Activated T-helper 1 cell treated with anti-CD3 and anti-CD28 coated beads, Interleukin-12 subunit alpha, Interleukin-12 subunit beta, Interleukin-2, Interleukin-4 antibody, amounts not matched to agents 30 ng/mL and 10 ng/mL and 1 ng/mL, durations not matched to agents 14 hours and 24 hours and 36 hours (primary cell): ENCODE measurements around the gene DYNLT4. TPM values are rescaled to one million over a fixed set of nuclear protein-coding genes. Genes with fewer than 3 reads are reported as not detected.
A peak's percentile ranks its signal among the peaks of the same experiment; 100 is the strongest.
"Not testable (repeated sequence)": the region's sequence is repeated elsewhere in the genome, so short reads cannot be mapped to it uniquely, and the experiment has no call there.

Experiments used
- DNase-seq: peaks from one replicate; pipeline ENCODE4 v3.0.0; 2021; ENCODE audit warnings: low spot score
- H3K27ac Mint-ChIP-seq: one replicate; pipeline ENCODE4 v1.8.0; 2021; ENCODE audit warnings: mild to moderate bottlenecking, mixed read lengths
- H3K27me3 Mint-ChIP-seq: one replicate; pipeline ENCODE4 v1.8.0; 2022; ENCODE audit warnings: mild to moderate bottlenecking, moderate library complexity, mixed read lengths; ENCODE audit not compliant: insufficient read depth
- H3K36me3 Mint-ChIP-seq: one replicate; pipeline ENCODE4 v1.8.0; 2021; ENCODE audit warnings: low read depth, mixed read lengths
- H3K4me1 Mint-ChIP-seq: one replicate; pipeline ENCODE4 v1.8.0; 2021; ENCODE audit warnings: low read depth, mixed read lengths
- H3K4me3 Mint-ChIP-seq: one replicate; pipeline ENCODE4 v1.8.0; 2021; ENCODE audit warnings: mild to moderate bottlenecking, moderate library complexity, mixed read lengths
- H3K9me3 Mint-ChIP-seq: one replicate; pipeline ENCODE4 v1.8.0; 2021; ENCODE audit warnings: mixed read lengths
- intact Hi-C: fragments of 100-400 bp; cut with micrococcal nuclease; formaldehyde crosslinking; loops from one replicate; pipeline ENCODE4 v1.15.1; 2024
- total RNA-seq: library from RNA; stranded (reverse); gene quantifications from 2 replicates; pipeline ENCODE4 v1.2.3, GENCODE V29; 2022

The DYNLT4 gene
- total RNA-seq, 1 donor from 2014 or later: 0.44 TPM

DNA sequence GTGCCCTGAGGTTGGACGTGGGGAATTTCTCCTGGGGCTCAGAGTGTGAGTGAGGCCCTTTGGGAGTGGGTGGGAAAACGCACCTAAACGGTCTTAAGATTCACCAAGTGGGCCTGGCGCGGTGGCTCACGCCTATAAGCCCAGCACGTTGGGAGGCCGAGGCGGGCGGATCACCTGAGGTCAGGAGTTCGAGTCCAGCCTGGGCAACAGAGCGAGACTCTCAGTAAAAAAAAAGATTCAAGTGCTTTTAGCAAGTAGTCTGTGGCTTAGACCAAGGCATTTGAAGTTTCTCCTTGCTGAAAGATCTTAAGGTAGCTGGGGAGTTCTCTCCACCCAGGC lies 30.5 kb downstream of the DYNLT4 start:
- peaks cover 33% of the 10 kb centered on the region for H3K4me1 Mint-ChIP-seq
- no peaks in the 10 kb centered on the region for H3K27me3 Mint-ChIP-seq
- intact Hi-C loops: loop anchor here (5.0 kb wide), 1 partner anchor 911 kb away; the partner anchor contains the start of genes GPBP1L1 and TMEM69
- peaks cover 57% of the 10 kb centered on the region for H3K36me3 Mint-ChIP-seq
- DNase-seq: no peak
- H3K4me3 Mint-ChIP-seq: peak overlapping the region; percentile 88
- peak overlapping the region; percentile 91 for H3K27ac Mint-ChIP-seq
- H3K9me3 Mint-ChIP-seq: no peaks in the 10 kb centered on the region

DNA sequence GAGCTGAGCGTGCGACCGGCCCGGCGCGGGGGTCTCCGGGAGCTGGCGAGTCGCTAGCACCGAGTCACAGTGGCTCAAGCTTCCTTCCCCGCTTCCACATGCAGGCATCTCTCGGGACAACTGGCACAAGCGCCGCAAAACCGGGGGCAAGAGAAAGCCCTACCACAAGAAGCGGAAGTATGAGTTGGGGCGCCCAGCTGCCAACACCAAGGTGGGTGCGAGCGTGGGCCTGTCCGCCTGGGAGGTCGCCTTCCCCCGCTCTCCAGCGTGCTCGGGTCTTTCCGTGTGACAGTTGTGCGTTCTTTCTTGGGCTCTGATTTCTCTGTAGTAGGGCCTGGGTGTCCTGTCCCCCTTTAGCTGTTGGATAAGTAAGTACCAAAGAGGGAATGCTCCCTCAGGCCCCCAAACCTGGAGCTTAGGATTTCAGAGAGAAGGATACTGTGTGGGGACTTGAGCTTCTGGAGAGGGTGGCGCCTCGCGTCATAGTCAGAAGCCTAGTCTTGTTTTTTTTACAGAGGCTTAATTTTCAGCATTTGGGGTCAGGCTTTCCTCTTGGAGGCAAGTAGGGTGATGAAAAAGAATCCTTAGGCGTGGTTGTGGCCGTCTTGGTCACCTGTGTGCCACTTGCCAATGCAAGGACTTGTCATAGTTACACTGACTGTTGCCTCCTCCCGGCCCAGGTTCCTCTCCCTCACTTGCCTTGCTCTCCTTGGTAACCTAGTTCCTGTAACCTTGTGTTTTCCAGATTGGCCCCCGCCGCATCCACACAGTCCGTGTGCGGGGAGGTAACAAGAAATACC lies 31.0 kb downstream of the DYNLT4 start:
- H3K36me3 Mint-ChIP-seq: peaks cover 52% of the 10 kb centered on the region
- H3K27ac Mint-ChIP-seq: peak overlapping the region; percentile 91
- DNase-seq: no peak
- peaks cover 27% of the 10 kb centered on the region for H3K4me1 Mint-ChIP-seq
- no peaks in the 10 kb centered on the region for H3K27me3 Mint-ChIP-seq
- intact Hi-C loops: loop anchor here (1.0 to 5.0 kb wide), 9 partner anchors 10 to 911 kb away; partner anchors contain the start of genes BTBD19, GPBP1L1, KIF2C and PLK3
- H3K9me3 Mint-ChIP-seq: no peaks in the 10 kb centered on the region
- H3K4me3 Mint-ChIP-seq: peak overlapping the region; percentile 88

- DNase-seq: peak; percentile 85
- peaks cover 44% of the 10 kb centered on the region for H3K36me3 Mint-ChIP-seq
- intact Hi-C loops: loop anchor here (1.0 to 5.0 kb wide), 9 partner anchors 11 to 912 kb away; partner anchors contain the start of genes BTBD19, GPBP1L1, KIF2C and PLK3
- H3K27me3 Mint-ChIP-seq: no peaks in the 10 kb centered on the region
- no peaks in the 10 kb centered on the region for H3K9me3 Mint-ChIP-seq
- H3K4me3 Mint-ChIP-seq: peak within 1 kb of the TSS; percentile 88
- H3K4me1 Mint-ChIP-seq: peaks cover 23% of the 10 kb centered on the region
- peak within 1 kb of the TSS; percentile 93 for H3K27ac Mint-ChIP-seq
These were observed 31.8 kb downstream of the DYNLT4 start, which contains the start of gene RPS8 for GRCh38 chr1:44775078-44775929. TSS of gene RPS8 (plus strand) at chr1:44775540. CDS start at chr1:44775597, 57 bp downstream.

DNA sequence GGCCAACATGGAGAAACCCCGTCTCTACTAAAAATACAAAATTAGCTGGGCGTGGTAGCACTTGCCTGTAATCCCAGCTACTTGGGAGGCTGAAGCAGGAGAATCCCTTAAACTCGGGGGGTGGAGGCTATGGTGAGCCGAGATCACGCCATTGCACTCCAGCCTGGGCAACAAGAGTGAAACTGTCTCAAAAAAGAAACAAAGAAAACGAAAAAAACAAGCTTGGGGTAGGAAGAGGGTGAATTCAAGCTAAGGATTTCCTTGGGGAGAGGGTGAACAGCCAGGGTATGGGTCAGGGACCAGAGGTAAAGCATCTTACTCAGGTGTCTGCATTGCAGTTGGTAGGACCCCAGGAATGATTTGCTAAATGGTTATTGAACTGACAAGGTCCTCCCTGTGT lies 40.7 kb downstream of the DYNLT4 start:
- intact Hi-C loops, H3K4me3 Mint-ChIP-seq, H3K4me1 Mint-ChIP-seq, H3K9me3 Mint-ChIP-seq, DNase-seq, H3K27me3 Mint-ChIP-seq, H3K27ac Mint-ChIP-seq: not testable (repeated sequence)
- H3K36me3 Mint-ChIP-seq: peaks cover 27% of the 10 kb centered on the region

DNA sequence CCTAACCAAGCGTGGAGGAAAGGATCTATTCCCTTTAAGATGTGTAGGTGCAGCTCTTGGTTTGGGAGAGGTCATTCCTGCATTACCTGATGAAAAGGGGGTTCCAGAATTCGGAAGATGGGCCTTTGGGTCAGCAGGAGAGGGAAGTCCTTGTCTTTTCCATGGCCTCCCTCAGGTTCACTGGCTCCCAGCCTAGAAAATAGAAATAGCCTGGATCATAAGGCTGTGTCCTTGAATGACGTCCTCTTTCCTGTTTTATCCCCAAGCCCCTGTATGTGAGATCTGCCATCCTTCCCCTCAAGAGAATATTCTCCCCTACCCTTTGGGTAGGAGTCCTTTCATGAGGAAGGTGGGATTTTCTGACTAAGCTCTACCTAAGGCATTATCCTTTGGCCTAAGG lies 46.3 kb downstream of the DYNLT4 start:
- intact Hi-C loops: no loop called here
- Mint-ChIP-seq H3K27ac (no peak overlapping the region), H3K4me1 (peaks cover 4% of the 10 kb centered on the region), H3K36me3 (peaks cover 52% of the 10 kb centered on the region), H3K9me3 (no peaks in the 10 kb centered on the region), H3K4me3 (no peak overlapping the region), H3K27me3 (no peaks in the 10 kb centered on the region)
- no peak for DNase-seq

GRCh38 chr1:44759077-44759476 lies 48.1 kb downstream of the DYNLT4 start:
- no peak for DNase-seq
- Mint-ChIP-seq H3K4me1 (peaks cover 4% of the 10 kb centered on the region), H3K36me3 (peaks cover 59% of the 10 kb centered on the region), H3K27me3 (no peaks in the 10 kb centered on the region), H3K27ac (no peak overlapping the region), H3K9me3 (no peaks in the 10 kb centered on the region), H3K4me3 (no peak overlapping the region)
- intact Hi-C loops: no loop called here

DNA sequence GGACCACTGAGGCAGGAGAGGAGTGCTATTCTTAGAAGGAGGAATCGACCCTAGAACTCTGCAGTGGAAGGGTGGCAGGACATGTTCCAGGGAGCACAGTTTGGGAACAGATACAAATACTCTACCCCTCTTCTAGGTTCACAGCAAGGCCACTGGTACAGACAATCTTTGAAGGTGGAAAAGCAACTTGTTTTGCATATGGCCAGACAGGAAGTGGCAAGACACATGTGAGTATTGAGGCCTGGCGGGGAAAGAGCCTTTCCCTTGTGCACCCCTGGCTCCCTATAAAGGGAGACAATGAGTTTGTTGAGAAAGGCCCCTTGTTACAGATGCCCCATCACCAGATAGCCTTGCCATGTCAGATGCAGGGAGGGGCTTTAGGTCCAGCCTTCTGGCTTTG lies 49.7 kb downstream of the DYNLT4 start:
- Mint-ChIP-seq H3K9me3 (no peaks in the 10 kb centered on the region), H3K4me3 (no peak overlapping the region), H3K4me1 (peaks cover 4% of the 10 kb centered on the region), H3K36me3 (peaks cover 60% of the 10 kb centered on the region), H3K27me3 (no peaks in the 10 kb centered on the region), H3K27ac (peak overlapping the region; percentile 67)
- DNase-seq: no peak
- intact Hi-C loops: no loop called here

Other genes starting within 250 kb of the DYNLT4 start
- gene TMEM53, start 132.9 kb downstream of the DYNLT4 start, total RNA-seq: 4.3 and 6.6 TPM in 2 replicates
- gene ARMH1, start 132.6 kb downstream of the DYNLT4 start, total RNA-seq: 95.3 and 99.8 TPM in 2 replicates
- gene RNU5D-1, start 76.2 kb downstream of the DYNLT4 start, total RNA-seq: not detected in 2 replicates
- 68.7 and 72.9 TPM in 2 replicates for gene KIF2C, start 67.5 kb downstream of the DYNLT4 start, total RNA-seq
- gene RPS8, start 31.8 kb downstream of the DYNLT4 start, total RNA-seq: 2,172 and 2,226 TPM in 2 replicates
- 0.47 and 0.54 TPM in 2 replicates for gene BEST4, start 19.2 kb downstream of the DYNLT4 start, total RNA-seq
- 208 and 211 TPM in 2 replicates for gene PLK3, start 7.0 kb downstream of the DYNLT4 start, total RNA-seq
- gene BTBD19, start 1.2 kb upstream of the DYNLT4 start, total RNA-seq: 22.6 and 24.1 TPM in 2 replicates
- gene PTCH2, start 35.9 kb upstream of the DYNLT4 start, total RNA-seq: 1.3 and 1.5 TPM in 2 replicates
- gene EIF2B3, start 179.2 kb upstream of the DYNLT4 start, total RNA-seq: 56.0 and 60.4 TPM in 2 replicates
- gene HECTD3, start 204.0 kb upstream of the DYNLT4 start, total RNA-seq: 22.2 and 23.5 TPM in 2 replicates
- 79.9 and 81.9 TPM in 2 replicates for gene UROD, start 204.9 kb upstream of the DYNLT4 start, total RNA-seq